Neural progenitor cell (in vitro differentiated cells): ENCODE results near the gene PIP4K2A. TPM values are rescaled to one million over a fixed set of nuclear protein-coding genes. Genes with fewer than 3 reads are reported as not detected.

Experiments used
- DNase-seq: peaks from one replicate; pipeline ENCODE4 v3.0.0-alpha.2; 2016; ENCODE audit warnings: low spot score
- H2AFZ ChIP-seq: fragments of 200-600 bp; sonication (generic); replicated peaks from 2 replicates; pipeline ENCODE4 v1.6.1; 2016; ENCODE audit warnings: antibody characterized with exemption
- H3F3A ChIP-seq: fragments of 200-600 bp; sonication (generic); 2 replicates; pipeline ENCODE4 v1.6.1; 2016; ENCODE audit warnings: antibody characterized with exemption, low read depth
- H3K27ac ChIP-seq: fragments of 200-600 bp; sonication (generic); 2 replicates; pipeline ENCODE4 v1.5.1; 2016; ENCODE audit warnings: mild to moderate bottlenecking
- H3K27me3 ChIP-seq: fragments of 200-600 bp; sonication (generic); 2 replicates; pipeline ENCODE4 v1.6.1; 2016; ENCODE audit warnings: mild to moderate bottlenecking, moderate library complexity
- H3K36me3 ChIP-seq: fragments of 200-600 bp; sonication (generic); 2 replicates; pipeline ENCODE4 v1.5.1; 2016
- H3K4me1 ChIP-seq: fragments of 200-600 bp; sonication (generic); 2 replicates; pipeline ENCODE4 v1.6.1; 2016; ENCODE audit warnings: mixed run types
- H3K4me2 ChIP-seq: fragments of 200-600 bp; sonication (generic); 2 replicates; pipeline ENCODE4 v1.6.1; 2016
- H3K4me3 ChIP-seq: fragments of 200-600 bp; sonication (generic); 2 replicates; pipeline ENCODE4 v1.5.1; 2016
- H3K79me2 ChIP-seq: fragments of 200-600 bp; sonication (generic); 2 replicates; pipeline ENCODE4 v1.6.1; 2016; ENCODE audit warnings: low read depth
- H3K9ac ChIP-seq: fragments of 200-600 bp; sonication (generic); 2 replicates; pipeline ENCODE4 v1.6.1; 2016
- H3K9me3 ChIP-seq: fragments of 200-600 bp; sonication (generic); 2 replicates; pipeline ENCODE4 v1.5.1; 2016; ENCODE audit warnings: low read depth
- H4K20me1 ChIP-seq: fragments of 200-600 bp; sonication (generic); 2 replicates; pipeline ENCODE4 v1.6.1; 2016; ENCODE audit warnings: low read depth
- H3K27ac Mint-ChIP-seq: 3 replicates; pipeline ENCODE4 v1.8.0; 2021; ENCODE audit warnings: mixed read lengths
- H3K27me3 Mint-ChIP-seq: 2 replicates; pipeline ENCODE4 v1.8.0; 2022; ENCODE audit warnings: low read depth, mild to moderate bottlenecking, inconsistent platforms, moderate library complexity, mixed read lengths; ENCODE audit not compliant: insufficient read depth
- H3K36me3 Mint-ChIP-seq: 3 replicates; pipeline ENCODE4 v1.8.0; 2021; ENCODE audit warnings: mixed read lengths
- H3K4me1 Mint-ChIP-seq: 3 replicates; pipeline ENCODE4 v1.8.0; 2021; ENCODE audit warnings: mixed read lengths
- H3K4me3 Mint-ChIP-seq: 3 replicates; pipeline ENCODE4 v1.8.0; 2021; ENCODE audit warnings: mild to moderate bottlenecking, moderate library complexity, mixed read lengths
- H3K9me3 Mint-ChIP-seq: 3 replicates; pipeline ENCODE4 v1.8.0; 2020; ENCODE audit warnings: mixed read lengths
- CTCF ChIP-seq: fragments of 200-600 bp; sonication (generic); IDR thresholded peaks from 2 replicates; pipeline ENCODE4 v1.5.1; 2017; ENCODE audit warnings: antibody characterized with exemption, mild to moderate bottlenecking
- EZH2 ChIP-seq: fragments of 200-600 bp; sonication (generic); IDR thresholded peaks from 2 replicates; pipeline ENCODE4 v1.6.1; 2017; ENCODE audit warnings: antibody characterized with exemption, mild to moderate bottlenecking, moderate library complexity
- EZH2phosphoT487 ChIP-seq: fragments of 200-600 bp; sonication (generic); IDR thresholded peaks from 2 replicates; pipeline ENCODE4 v1.6.1; 2017; ENCODE audit warnings: antibody characterized with exemption
- total RNA-seq: library from RNA; depleted of rRNA; stranded (reverse); fragments of >200 nt; gene quantifications from 2 replicates; pipeline ENCODE4 v1.2.3, GENCODE V29; 2015; ENCODE audit warnings: low replicate concordance

Gene PIP4K2A
- total RNA-seq, 1 donor from 2014 or later = 37.6 TPM

GRCh38 chr10:22681783-22682183 is 32.6 kb downstream of the PIP4K2A start:
- peaks cover 7% of the 10 kb centered on the region for H3K4me1 Mint-ChIP-seq
- Histone ChIP-seq H3K9ac (no peak overlapping the region), H3K79me2 (peaks cover 76% of the 10 kb centered on the region)

GRCh38 chr10:22681301-22681700 is 33.1 kb downstream of the PIP4K2A start:
- Histone ChIP-seq H3K4me1 (peaks cover 17% of the 10 kb centered on the region), H3K27ac (no peak overlapping the region), H4K20me1 (peaks cover 4% of the 10 kb centered on the region), H3K36me3 (no peaks in the 10 kb centered on the region), H3K27me3 (no peaks in the 10 kb centered on the region), H3K4me2 (no peak overlapping the region), H3K9me3 (no peaks in the 10 kb centered on the region), H3K79me2 (peaks cover 78% of the 10 kb centered on the region), H3K4me3 (no peak overlapping the region), H3K9ac (no peak overlapping the region), H3F3A (no peaks in the 10 kb centered on the region), H2AFZ (no peak overlapping the region)
- no peaks in the 10 kb centered on the region for H3K27me3 Mint-ChIP-seq
- TF ChIP-seq EZH2phosphoT487 = no peak
- TF ChIP-seq CTCF = no peak
- TF ChIP-seq EZH2 = no peak
- DNase-seq = no peak
- peaks cover 2% of the 10 kb centered on the region for H3K9me3 Mint-ChIP-seq
- H3K27ac Mint-ChIP-seq = no peak overlapping the region
- no peak overlapping the region for H3K4me3 Mint-ChIP-seq
- no peaks in the 10 kb centered on the region for H3K36me3 Mint-ChIP-seq
- H3K4me1 Mint-ChIP-seq = peaks cover 7% of the 10 kb centered on the region

More at GRCh38 chr10:22681783-22682183, 32.6 kb downstream of the PIP4K2A start:
- peaks cover 4% of the 10 kb centered on the region for H4K20me1 ChIP-seq
- no peaks in the 10 kb centered on the region for H3K27me3 ChIP-seq
- H3K4me1 ChIP-seq = peaks cover 17% of the 10 kb centered on the region
- Mint-ChIP-seq H3K27me3 (no peaks in the 10 kb centered on the region), H3K4me3 (no peak overlapping the region), H3K27ac (no peak overlapping the region), H3K9me3 (peaks cover 2% of the 10 kb centered on the region), H3K36me3 (no peaks in the 10 kb centered on the region)
- H3K4me2 ChIP-seq = no peak overlapping the region
- no peak for TF ChIP-seq EZH2
- no peak overlapping the region for H3K27ac ChIP-seq
- H2AFZ ChIP-seq = no peak overlapping the region
- H3K9me3 ChIP-seq = no peaks in the 10 kb centered on the region
- no peak overlapping the region for H3K4me3 ChIP-seq
- no peaks in the 10 kb centered on the region for H3K36me3 ChIP-seq
- H3F3A ChIP-seq = no peaks in the 10 kb centered on the region
- DNase-seq = no peak

- no peaks in the 10 kb centered on the region for H3K27me3 Mint-ChIP-seq
- no peak overlapping the region for H3K4me3 Mint-ChIP-seq
- peaks cover 78% of the 10 kb centered on the region for H3K79me2 ChIP-seq
- no peak overlapping the region for H3K27ac ChIP-seq
- peaks cover 7% of the 10 kb centered on the region for H3K4me1 Mint-ChIP-seq
- H3K9me3 ChIP-seq = no peaks in the 10 kb centered on the region
- H3K9ac ChIP-seq = no peak overlapping the region
- TF ChIP-seq EZH2phosphoT487 (no peak), EZH2 (no peak), CTCF (no peak)
- no peak for DNase-seq
- peaks cover 4% of the 10 kb centered on the region for H4K20me1 ChIP-seq
- H3K36me3 Mint-ChIP-seq = no peaks in the 10 kb centered on the region
- H3K4me3 ChIP-seq = no peak overlapping the region
- H3K4me2 ChIP-seq = peak overlapping the region; percentile 49
- peaks cover 2% of the 10 kb centered on the region for H3K9me3 Mint-ChIP-seq
- no peaks in the 10 kb centered on the region for H3K27me3 ChIP-seq
- no peaks in the 10 kb centered on the region for H3K36me3 ChIP-seq
- H3F3A ChIP-seq = no peaks in the 10 kb centered on the region
- no peak overlapping the region for H3K27ac Mint-ChIP-seq
- H3K4me1 ChIP-seq = peaks cover 17% of the 10 kb centered on the region
- H2AFZ ChIP-seq = no peak overlapping the region
Observed at GRCh38 chr10:22679608-22680007, 34.8 kb downstream of the PIP4K2A start.

- H3K27ac ChIP-seq = no peak overlapping the region
- H3K4me3 ChIP-seq = no peak overlapping the region
- H3K4me1 ChIP-seq = peaks cover 17% of the 10 kb centered on the region
- H3K9ac ChIP-seq = no peak overlapping the region
- DNase-seq = no peak
- no peaks in the 10 kb centered on the region for H3F3A ChIP-seq
- no peak overlapping the region for H2AFZ ChIP-seq
- H3K79me2 ChIP-seq = peaks cover 85% of the 10 kb centered on the region
- H3K36me3 ChIP-seq = no peaks in the 10 kb centered on the region
- peaks cover 2% of the 10 kb centered on the region for H4K20me1 ChIP-seq
- H3K4me2 ChIP-seq = no peak overlapping the region
- H3K9me3 Mint-ChIP-seq = peaks cover 2% of the 10 kb centered on the region
- H3K9me3 ChIP-seq = no peaks in the 10 kb centered on the region
- no peaks in the 10 kb centered on the region for H3K36me3 Mint-ChIP-seq
- no peak for TF ChIP-seq EZH2
- H3K27me3 Mint-ChIP-seq = no peaks in the 10 kb centered on the region
- no peaks in the 10 kb centered on the region for H3K27me3 ChIP-seq
- H3K4me3 Mint-ChIP-seq = no peak overlapping the region
- peaks cover 19% of the 10 kb centered on the region for H3K4me1 Mint-ChIP-seq
- no peak overlapping the region for H3K27ac Mint-ChIP-seq
Observed at GRCh38 chr10:22677333-22677732, 37.0 kb downstream of the PIP4K2A start.
